GM21717 (cell line): ENCODE measurements around the gene FRAS1.
"Not testable (repeated sequence)": the region's sequence is repeated elsewhere in the genome, so short reads cannot be mapped to it uniquely, and the experiment has no call there.

ENCODE experiments used
- ATAC-seq: cut with Tn5 transposase; IDR thresholded peaks from one replicate; pipeline ENCODE4 v1.9.1; 2021; ENCODE audit warnings: mild to moderate bottlenecking, moderate library complexity; ENCODE audit not compliant: unreplicated experiment

The FRAS1 gene

GRCh38 chr4:78482281-78482680, 425.2 kb downstream of the FRAS1 start:
- no peak for ATAC-seq

GRCh38 chr4:78483811-78484210, 426.7 kb downstream of the FRAS1 start:
- ATAC-seq = no peak

GRCh38 chr4:78484574-78484973, 427.5 kb downstream of the FRAS1 start:
- ATAC-seq = no peak

GRCh38 chr4:78493731-78494130, 436.6 kb downstream of the FRAS1 start:
- no peak for ATAC-seq

- no peak for ATAC-seq
Measured at GRCh38 chr4:78496021-78496643, 439.0 kb downstream of the FRAS1 start.

- not testable (repeated sequence) for ATAC-seq
Measured at GRCh38 chr4:78506260-78506659, 449.1 kb downstream of the FRAS1 start.

- ATAC-seq = no peak
Measured at GRCh38 chr4:78509043-78509442, 451.9 kb downstream of the FRAS1 start.

GRCh38 chr4:78510108-78510507, 453.0 kb downstream of the FRAS1 start:
- no peak for ATAC-seq

GRCh38 chr4:78510681-78511080, 453.6 kb downstream of the FRAS1 start:
- ATAC-seq = no peak

- ATAC-seq = no peak
Measured at GRCh38 chr4:78512357-78512920, 455.3 kb downstream of the FRAS1 start.

- ATAC-seq = no peak
Measured at GRCh38 chr4:78513411-78513975, 456.4 kb downstream of the FRAS1 start.

GRCh38 chr4:78517050-78517652, 460.0 kb downstream of the FRAS1 start:
- ATAC-seq = no peak

GRCh38 chr4:78518561-78518960, 461.4 kb downstream of the FRAS1 start:
- no peak for ATAC-seq

- ATAC-seq = no peak
Measured at GRCh38 chr4:78519962-78520361, 462.8 kb downstream of the FRAS1 start.

GRCh38 chr4:78520808-78521226, 463.7 kb downstream of the FRAS1 start:
- no peak for ATAC-seq

- ATAC-seq = no peak
Measured at GRCh38 chr4:78524009-78524408, 466.9 kb downstream of the FRAS1 start.

- ATAC-seq = no peak
Measured at GRCh38 chr4:78525559-78525958, 468.4 kb downstream of the FRAS1 start.

GRCh38 chr4:78527103-78527502, 470.0 kb downstream of the FRAS1 start:
- no peak for ATAC-seq

- no peak for ATAC-seq
Measured at GRCh38 chr4:78527555-78527954, 470.4 kb downstream of the FRAS1 start.

- ATAC-seq = no peak
Measured at GRCh38 chr4:78528327-78528726, 471.2 kb downstream of the FRAS1 start.

- no peak for ATAC-seq
Measured at GRCh38 chr4:78529569-78530209, 472.6 kb downstream of the FRAS1 start.

GRCh38 chr4:78532046-78532445, 474.9 kb downstream of the FRAS1 start:
- no peak for ATAC-seq
